Gastroesophageal sphincter (tissue), 4 donors: ENCODE results near the gene GLP2R. TPM values are rescaled to one million over a fixed set of nuclear protein-coding genes. Genes with fewer than 3 reads are reported as not detected.

Experiments
- ATAC-seq: fragments of 150-250 bp; one replicate; pipeline ENCODE4 v1.9.1; 2016; ENCODE audit warnings: mild to moderate bottlenecking, moderate library complexity
- H3K27ac ChIP-seq, 4 donors: fragments of 200-600 bp; sonication (generic) in 3 of 4; 1 replicate in 3 of 4; 2 replicates in 1 of 4; pipeline ENCODE4 v1.5.1; 2016 to 2019
- H3K27me3 ChIP-seq: fragments of 200-600 bp; sonication (generic); one replicate; pipeline ENCODE4 v1.5.1; 2019
- H3K36me3 ChIP-seq, 2 donors: fragments of 200-600 bp; sonication (generic); one replicate each; pipeline ENCODE4 v1.5.1; 2019; ENCODE audit warnings: control low read depth in 1 of 2
- H3K4me1 ChIP-seq, 3 donors: fragments of 200-600 bp; sonication (generic); 1 replicate in 2 of 3; 2 replicates in 1 of 3; pipeline ENCODE4 v1.5.1; 2016 to 2019; ENCODE audit warnings: control low read depth in 2 of 3
- H3K4me3 ChIP-seq, 2 donors: fragments of 200-600 bp; sonication (generic); one replicate each; pipeline ENCODE4 v1.5.1; 2019; ENCODE audit warnings: mild to moderate bottlenecking in 1 of 2, moderate library complexity in 1 of 2
- H3K9me3 ChIP-seq, 3 donors: fragments of 200-600 bp; sonication (generic); one replicate each; pipeline ENCODE4 v1.5.1; 2017 to 2019; ENCODE audit warnings: control low read depth in 2 of 3
- CTCF ChIP-seq, 4 experiments: fragments of 200-600 bp in 2 of 4; fragments of 450-650 bp in 2 of 4; sonication (generic) in 1 of 4; IDR thresholded peaks; one replicate each; pipeline ENCODE4 v1.5.1; 2017 to 2019; ENCODE audit warnings: antibody characterized with exemption in 4 of 4, mild to moderate bottlenecking in 2 of 4, moderate library complexity in 2 of 4
- EP300 ChIP-seq: sonication (generic); formaldehyde crosslinking; IDR thresholded peaks from one replicate; pipeline ENCODE4 v1.6.1; 2017; ENCODE audit warnings: antibody characterized with exemption, mild to moderate bottlenecking
- POLR2A ChIP-seq, 2 donors: fragments of 450-650 bp; IDR thresholded peaks; one replicate each; pipeline ENCODE4 v1.6.1; 2017; ENCODE audit warnings: antibody characterized with exemption in 2 of 2, mild to moderate bottlenecking in 2 of 2, moderate library complexity in 1 of 2
- POLR2AphosphoS5 ChIP-seq: sonication (generic); formaldehyde crosslinking; IDR thresholded peaks from one replicate; pipeline ENCODE4 v1.6.1; 2017; ENCODE audit warnings: antibody characterized with exemption
- WGBS, 2 donors: methylation state at CpG; one replicate each; pipeline ENCODE4 v1.1.5; 2018; ENCODE audit warnings: low coverage in 1 of 2; 5-methylcytosine and 5-hydroxymethylcytosine counted together
- total RNA-seq, 4 donors: library from RNA; depleted of rRNA; stranded (reverse); fragments of >200 nt; gene quantifications; one replicate each; pipeline ENCODE4 v1.1.0, GENCODE V29; 2016

The GLP2R gene
- total RNA-seq, 4 donors from 2014 or later: 7.2 to 14.5 (median 13.8) TPM

- no peak for ATAC-seq
- peaks cover 0 to 12% (median 6%) of the 10 kb centered on the region in 3 donors for H3K4me1 ChIP-seq
- no peak overlapping the region for H3K27ac ChIP-seq
- no peak overlapping the region for H3K4me3 ChIP-seq
- 0% methylated on average over 1 of the region's 12 CpGs; no CpG with 5 or more reads in 1 of the 2 donors for WGBS, 2 donors
- H3K27me3 ChIP-seq: peaks cover 19% of the 10 kb centered on the region
- peaks cover 0 to under 1% of the 10 kb centered on the region in 2 donors for H3K36me3 ChIP-seq
- H3K9me3 ChIP-seq: no peaks in the 10 kb centered on the region
- TF ChIP-seq EP300 (no peak), POLR2A (IDR thresholded peaks at IDR 0.05) (no peak), CTCF (IDR thresholded peaks at IDR 0.05) (peak in 1 of 4 experiments; percentile 6)
Observed at GRCh38 chr17:9907883-9908648, 82.3 kb downstream of the GLP2R start.

GRCh38 chr17:9908649-9909042 lies 82.9 kb downstream of the GLP2R start:
- no peak overlapping the region for H3K4me3 ChIP-seq
- H3K27me3 ChIP-seq: peaks cover 19% of the 10 kb centered on the region
- no peak overlapping the region for H3K27ac ChIP-seq
- no peaks in the 10 kb centered on the region for H3K9me3 ChIP-seq
- WGBS, 2 donors: 40 to 67% methylated on average over 1 of the region's 7 CpGs
- peaks cover 0 to 12% (median 6%) of the 10 kb centered on the region in 3 donors for H3K4me1 ChIP-seq
- peaks cover 0 to 6% of the 10 kb centered on the region in 2 donors for H3K36me3 ChIP-seq
- no peak for ATAC-seq
- TF ChIP-seq CTCF (IDR thresholded peaks at IDR 0.05) (no peak), EP300 (no peak), POLR2A (IDR thresholded peaks at IDR 0.05) (no peak), POLR2AphosphoS5 (no peak)

- WGBS, 2 donors: 58 to 92% methylated on average over 2 to 4 of the region's 12 CpGs
- Histone ChIP-seq H3K9me3 (no peaks in the 10 kb centered on the region), H3K27ac (no peak overlapping the region), H3K27me3 (peaks cover 10% of the 10 kb centered on the region), H3K4me1 (peaks cover 0 to 12% (median 6%) of the 10 kb centered on the region in 3 donors), H3K4me3 (no peak overlapping the region), H3K36me3 (peaks cover 0 to 25% of the 10 kb centered on the region in 2 donors)
- ATAC-seq: no peak
- no peak for TF ChIP-seq POLR2A (IDR thresholded peaks at IDR 0.05)
- TF ChIP-seq EP300: no peak
- no peak for TF ChIP-seq POLR2AphosphoS5
- no peak for TF ChIP-seq CTCF (IDR thresholded peaks at IDR 0.05)
Observed at GRCh38 chr17:9911089-9911488, 85.4 kb downstream of the GLP2R start.

- 67 to 72% methylated on average over 9 to 12 of the region's 18 CpGs for WGBS, 2 donors
Observed at GRCh38 chr17:9912121-9913099, 86.7 kb downstream of the GLP2R start.

More at GRCh38 chr17:9912121-9913099, 86.7 kb downstream of the GLP2R start:
- Histone ChIP-seq H3K9me3 (no peaks in the 10 kb centered on the region), H3K27ac (no peak overlapping the region), H3K27me3 (no peaks in the 10 kb centered on the region), H3K4me3 (no peak overlapping the region), H3K36me3 (peaks cover 0 to 38% of the 10 kb centered on the region in 2 donors), H3K4me1 (peaks cover 0 to 12% (median 6%) of the 10 kb centered on the region in 3 donors)
- ATAC-seq: peak; percentile 31
- no peak for TF ChIP-seq POLR2AphosphoS5
- TF ChIP-seq CTCF (IDR thresholded peaks at IDR 0.05): no peak
- TF ChIP-seq EP300: no peak
- TF ChIP-seq POLR2A (IDR thresholded peaks at IDR 0.05): no peak
